HG03520 (cell line): ENCODE results near the gene PGM5.

Source experiments
- ATAC-seq: cut with Tn5 transposase; IDR thresholded peaks from one replicate; pipeline ENCODE4 v1.9.1; 2021; ENCODE audit warnings: mild to moderate bottlenecking, moderate library complexity; ENCODE audit not compliant: unreplicated experiment

PGM5 gene

GRCh38 chr9:68431307-68431706, 74.9 kb downstream of the PGM5 start:
- no peak for ATAC-seq

GRCh38 chr9:68433531-68434110, 77.2 kb downstream of the PGM5 start:
- no peak for ATAC-seq

DNA sequence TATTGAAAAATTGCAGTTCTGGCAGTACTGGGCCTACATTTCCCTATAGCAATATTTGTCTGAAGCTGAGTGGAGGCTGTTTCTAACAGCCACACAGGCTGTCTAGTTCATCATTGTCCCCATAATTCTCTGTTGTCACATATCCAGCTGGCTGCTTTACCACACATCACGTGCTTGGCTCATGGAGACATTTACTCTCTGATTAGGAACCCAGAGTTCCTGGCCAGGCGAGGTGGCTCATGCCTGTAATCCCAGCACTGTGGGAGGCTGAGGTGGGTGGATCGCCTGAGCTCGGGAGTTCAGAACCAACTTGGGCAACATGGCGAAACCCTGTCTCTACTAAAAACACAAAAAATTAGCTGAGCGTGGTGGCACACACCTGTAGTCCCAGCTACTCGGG, 81.4 kb downstream of the PGM5 start:
- ATAC-seq, result no peak

GRCh38 chr9:68443624-68444023, 87.2 kb downstream of the PGM5 start:
- ATAC-seq, result no peak

- no peak for ATAC-seq
Observed at GRCh38 chr9:68446836-68447235, 90.4 kb downstream of the PGM5 start.

- ATAC-seq, result no peak
Observed at GRCh38 chr9:68447611-68448010, 91.2 kb downstream of the PGM5 start.

DNA sequence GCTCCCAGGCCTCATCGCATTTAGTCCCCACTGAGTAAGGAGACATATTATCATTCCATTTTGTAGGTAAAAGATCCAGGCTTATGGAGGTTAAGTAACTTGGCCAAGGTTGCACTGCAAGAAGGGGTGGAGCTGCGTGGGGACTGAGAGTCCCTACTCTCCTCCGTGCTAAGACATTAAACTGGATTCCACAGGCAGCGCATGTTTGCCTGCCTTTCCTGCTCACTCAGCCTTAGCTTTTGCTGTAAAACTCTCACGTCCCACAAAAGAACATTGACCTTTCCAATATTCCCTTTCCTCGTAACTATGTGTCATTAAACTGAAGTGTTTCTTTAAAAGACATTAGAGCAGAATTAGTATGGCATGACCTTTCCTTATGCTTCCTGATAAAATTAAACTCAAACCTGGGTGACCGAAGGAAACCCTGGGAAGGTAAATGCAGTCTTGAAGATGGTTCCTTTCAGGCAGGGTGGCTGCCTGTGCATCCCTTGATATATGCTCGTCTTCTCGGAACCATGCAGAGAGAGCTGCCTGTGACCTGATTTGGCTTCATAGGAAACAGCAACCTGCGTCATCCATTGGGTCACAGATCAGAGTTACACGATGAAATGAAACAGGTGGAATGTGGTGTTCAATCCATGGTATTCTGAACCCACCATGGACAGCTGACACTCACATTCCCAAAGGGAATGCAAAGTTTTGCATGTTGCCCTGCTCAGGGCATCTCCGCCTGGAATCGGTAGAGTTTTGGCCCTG, 98.3 kb downstream of the PGM5 start:
- ATAC-seq, result no peak

DNA sequence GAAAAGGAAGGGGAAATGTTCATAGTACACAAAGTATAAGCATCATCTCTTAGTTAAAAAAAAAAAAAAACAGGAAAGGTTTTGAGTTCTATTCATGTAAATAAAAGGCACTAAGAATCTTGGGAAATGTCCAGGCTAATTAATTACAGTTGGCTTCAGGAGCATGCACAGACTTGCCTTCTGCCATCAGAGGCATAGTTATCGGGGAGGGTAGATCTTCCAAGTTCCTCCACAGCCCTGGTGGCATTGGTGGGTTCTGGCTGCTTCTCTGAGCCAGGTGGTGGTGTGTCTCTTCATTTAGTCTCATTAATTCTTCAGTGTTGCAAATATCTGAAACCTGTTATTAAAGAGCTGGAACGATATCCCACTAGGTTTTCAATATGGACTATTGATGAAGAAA, 99.0 kb downstream of the PGM5 start:
- no peak for ATAC-seq

GRCh38 chr9:68457803-68458202, 101.4 kb downstream of the PGM5 start:
- no peak for ATAC-seq

DNA sequence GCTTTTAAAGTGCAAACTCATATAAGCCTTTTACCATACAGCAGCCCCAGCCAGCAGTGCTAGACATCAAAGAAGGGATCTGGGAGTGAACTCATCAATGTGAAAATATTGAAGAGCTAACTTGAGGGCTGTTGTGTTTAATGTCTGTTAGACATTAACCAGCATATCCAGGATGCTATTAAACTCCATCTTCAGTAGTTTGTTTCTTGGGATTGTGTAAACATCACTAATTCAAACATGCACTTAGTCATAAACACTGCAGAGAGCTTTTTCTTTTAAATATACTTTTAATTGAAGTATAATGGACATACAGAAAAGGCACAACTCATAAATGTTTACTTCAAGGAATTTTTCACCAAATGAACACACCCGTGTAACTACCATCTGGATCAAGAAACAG, 102.5 kb downstream of the PGM5 start:
- no peak for ATAC-seq

GRCh38 chr9:68462105-68462775, 105.8 kb downstream of the PGM5 start:
- no peak for ATAC-seq

DNA sequence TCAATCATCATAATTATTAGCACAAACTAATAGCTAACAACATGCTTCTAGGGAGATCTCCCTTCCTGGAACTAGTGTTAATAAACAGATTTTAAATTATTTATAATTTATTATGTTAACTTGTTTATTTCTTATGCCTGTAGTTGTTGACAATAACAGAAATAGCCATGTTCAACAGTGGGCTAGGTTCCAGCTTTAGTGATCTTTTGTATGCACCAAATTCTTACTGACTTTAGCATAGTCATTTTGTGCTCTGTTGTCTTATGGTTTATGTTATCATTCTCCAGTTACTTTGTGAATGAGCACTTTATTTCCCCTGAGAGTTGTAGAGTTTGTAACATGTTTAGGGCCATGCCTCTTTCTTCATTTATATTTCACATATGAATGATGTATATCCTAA, 113.7 kb downstream of the PGM5 start:
- no peak for ATAC-seq

DNA sequence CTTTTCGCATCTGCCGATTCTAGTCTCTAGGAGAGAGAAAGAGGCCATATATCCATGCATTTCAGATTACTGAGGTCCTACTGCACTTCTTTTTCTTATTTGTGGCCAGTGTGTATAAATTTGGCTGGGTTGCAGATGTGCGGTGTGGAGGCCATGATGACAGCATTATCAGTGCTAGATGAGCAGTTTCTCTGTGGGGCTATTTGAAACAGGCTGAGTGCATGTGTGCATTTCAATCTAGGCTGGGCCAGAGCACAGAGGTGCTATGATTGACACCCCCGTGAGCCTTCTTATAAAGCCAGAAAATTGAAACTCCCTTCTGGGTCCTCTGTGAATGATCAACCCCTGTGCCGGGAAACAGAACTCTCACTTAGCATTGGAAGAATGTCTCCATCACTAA, 114.2 kb downstream of the PGM5 start:
- ATAC-seq, result no peak

GRCh38 chr9:68472119-68472518, 115.7 kb downstream of the PGM5 start:
- ATAC-seq, result no peak

DNA sequence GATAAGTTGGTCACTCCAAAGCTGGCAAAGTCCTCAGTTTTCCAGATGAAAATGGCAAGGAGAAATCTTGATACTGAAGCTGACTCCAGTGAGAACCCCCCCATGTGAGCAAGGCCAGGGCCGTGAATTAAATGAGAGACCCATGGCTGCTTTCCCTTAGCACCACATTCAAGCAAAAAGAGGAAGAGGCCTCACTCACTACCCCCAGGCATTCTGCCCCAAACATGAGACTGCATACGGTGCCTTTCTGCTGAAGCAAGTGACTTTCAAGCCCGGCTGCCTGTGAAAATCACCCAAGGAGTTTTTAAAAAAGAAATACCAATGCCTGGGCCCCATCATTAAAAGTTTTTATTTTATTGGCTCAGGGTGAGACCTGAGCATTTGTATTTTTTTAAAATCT, 117.4 kb downstream of the PGM5 start:
- no peak for ATAC-seq

DNA sequence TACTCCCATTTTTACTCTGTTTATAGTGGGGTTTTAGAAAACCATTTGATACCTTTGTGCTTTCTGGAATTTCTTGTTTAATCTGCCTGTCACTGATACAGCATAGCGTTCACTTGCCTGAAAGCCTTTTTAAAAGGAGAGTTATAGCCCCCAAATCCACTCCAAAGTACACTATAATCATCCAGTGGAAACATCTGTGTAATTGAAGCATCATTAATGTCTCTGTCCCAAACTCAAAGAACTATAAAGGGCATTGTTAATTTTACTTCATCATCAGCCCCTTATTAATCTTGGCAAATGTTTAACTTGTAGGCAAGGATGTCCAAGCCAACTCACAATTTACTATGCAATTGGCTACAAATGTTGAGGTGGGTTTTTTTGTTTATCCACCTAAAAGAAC, 120.0 kb downstream of the PGM5 start:
- ATAC-seq, result no peak

DNA sequence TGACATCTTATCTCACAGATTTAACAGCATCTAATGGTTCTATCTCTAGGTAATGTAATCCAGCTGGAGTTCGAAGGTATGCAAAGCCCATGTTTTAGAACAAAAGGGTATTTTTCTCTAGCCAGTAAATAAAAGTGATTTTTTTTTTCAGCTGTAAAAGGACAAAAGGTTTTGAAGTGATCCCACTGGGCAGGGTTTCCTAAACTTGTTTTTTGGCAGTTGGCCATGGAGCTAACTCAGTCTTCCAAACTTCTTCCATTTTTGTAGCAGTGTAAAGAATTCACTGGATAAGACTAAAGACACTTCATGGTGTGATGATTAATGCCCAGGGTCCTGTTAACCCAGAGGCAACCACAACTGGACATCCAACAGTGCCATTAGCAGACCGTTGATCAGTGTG, 120.4 kb downstream of the PGM5 start:
- ATAC-seq, result no peak

GRCh38 chr9:68480807-68481206, 124.4 kb downstream of the PGM5 start:
- no peak for ATAC-seq

DNA sequence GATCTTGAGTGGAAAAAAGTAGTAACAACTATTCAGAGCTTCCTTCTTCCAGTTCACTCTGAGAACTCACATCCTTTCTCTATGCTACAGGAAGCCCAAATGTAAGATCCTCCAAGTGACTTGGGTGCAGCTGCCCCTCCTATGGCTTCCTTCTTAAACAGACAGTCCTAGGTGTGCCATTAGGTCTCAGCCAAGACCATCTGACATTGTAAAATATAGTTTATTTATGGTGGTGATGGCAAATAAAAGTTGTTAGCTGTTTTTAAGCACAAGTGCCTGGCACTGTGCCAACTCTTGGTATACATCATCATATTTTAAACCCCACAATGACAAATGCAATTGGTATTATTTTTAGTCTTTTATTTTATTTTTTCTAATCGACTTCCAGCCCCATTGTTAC, 126.1 kb downstream of the PGM5 start:
- no peak for ATAC-seq

DNA sequence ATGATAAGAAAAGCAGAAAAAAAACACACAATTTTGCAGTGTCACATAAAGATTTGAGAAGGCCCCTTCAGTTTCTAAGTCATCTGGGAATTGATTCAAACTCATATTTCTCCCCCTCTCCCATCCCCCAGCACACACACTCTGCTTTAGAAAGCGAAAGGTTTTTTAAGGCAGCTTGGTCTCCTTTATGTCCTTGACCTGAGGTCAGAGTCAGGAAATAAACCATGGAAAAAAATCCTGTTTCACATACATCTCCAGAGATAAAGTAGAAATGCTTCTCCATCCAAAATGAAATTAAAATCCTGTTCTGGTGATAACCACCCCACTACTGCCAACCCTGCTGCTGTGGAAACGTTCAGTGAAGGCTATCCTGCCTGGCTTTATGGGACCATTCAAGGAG, 131.7 kb downstream of the PGM5 start:
- ATAC-seq, result no peak

GRCh38 chr9:68489646-68490045, 133.2 kb downstream of the PGM5 start:
- no peak for ATAC-seq

DNA sequence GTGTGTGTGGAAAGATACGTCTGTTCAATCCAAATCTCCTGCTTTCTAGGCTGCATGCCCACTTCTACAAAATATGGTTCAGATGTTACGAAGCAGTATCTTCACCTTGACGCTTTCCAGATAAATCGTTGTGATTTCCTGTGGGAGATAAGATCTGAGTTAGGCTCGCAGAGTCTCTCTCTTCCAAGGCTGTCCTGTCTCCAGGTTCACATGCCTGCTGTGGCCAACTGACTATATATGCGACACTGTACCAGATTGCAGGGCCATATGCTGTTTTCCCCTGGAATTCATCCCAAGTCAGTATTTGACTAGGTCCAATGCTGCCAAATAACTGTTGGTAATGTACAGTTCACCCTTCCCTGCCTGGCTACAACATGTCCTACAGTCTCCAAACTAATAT, 136.4 kb downstream of the PGM5 start:
- ATAC-seq, result no peak
